Activated B cell treated with CpG ODN at 0.5 μM for 24 hours (primary cell): ENCODE data around the gene RBBP7. TPM values are rescaled to one million over a fixed set of nuclear protein-coding genes. Genes with fewer than 3 reads are reported as not detected.

ENCODE experiments used
- ATAC-seq: fragments of 200-7000 bp; cut with Tn5 transposase; one replicate; pipeline ENCODE4 v1.10.0; 2021; ENCODE audit warnings: low read depth, mild to moderate bottlenecking, moderate library complexity
- CTCF ChIA-PET: fragments of 350-600 bp; sonication (Branson Sonifier 250); formaldehyde crosslinking; loops from one replicate; lab custom pipeline; 2021; ENCODE audit warnings: antibody characterized with exemption; lab: Charles Lee
- POLR2A ChIA-PET: fragments of 350-600 bp; sonication (Branson Sonifier 250); formaldehyde crosslinking; loops from one replicate; lab custom pipeline; 2021; ENCODE audit warnings: antibody characterized with exemption; lab: Charles Lee
- DNase-seq: peaks from one replicate; pipeline ENCODE4 v3.0.0; 2022
- H3K27ac Mint-ChIP-seq: one replicate; pipeline ENCODE4 v1.8.0; 2020; ENCODE audit warnings: mixed read lengths
- H3K27me3 Mint-ChIP-seq: one replicate; pipeline ENCODE4 v1.8.0; 2021; ENCODE audit warnings: mixed read lengths
- H3K36me3 Mint-ChIP-seq: one replicate; pipeline ENCODE4 v1.8.0; 2021; ENCODE audit warnings: low read depth, mixed read lengths
- H3K4me1 Mint-ChIP-seq: one replicate; pipeline ENCODE4 v1.8.0; 2021; ENCODE audit warnings: mixed read lengths
- H3K4me3 Mint-ChIP-seq: one replicate; pipeline ENCODE4 v1.8.0; 2020; ENCODE audit warnings: mild to moderate bottlenecking, mixed read lengths
- H3K9me3 Mint-ChIP-seq: one replicate; pipeline ENCODE4 v1.8.0; 2020; ENCODE audit warnings: mixed read lengths
- CTCF ChIP-seq: fragments of 200-600 bp; IDR thresholded peaks from one replicate; pipeline ENCODE4 v1.8.0; 2022; ENCODE audit warnings: antibody characterized with exemption, mild to moderate bottlenecking
- intact Hi-C: fragments of 100-400 bp; cut with micrococcal nuclease; formaldehyde crosslinking; loops from one replicate; pipeline ENCODE4 v1.15.1; 2024
- total RNA-seq: library from RNA; stranded (reverse); gene quantifications from 2 replicates; pipeline ENCODE4 v1.2.3, GENCODE V29; 2022

The RBBP7 gene
- total RNA-seq, 1 donor from 2014 or later: 97.9 TPM

DNA sequence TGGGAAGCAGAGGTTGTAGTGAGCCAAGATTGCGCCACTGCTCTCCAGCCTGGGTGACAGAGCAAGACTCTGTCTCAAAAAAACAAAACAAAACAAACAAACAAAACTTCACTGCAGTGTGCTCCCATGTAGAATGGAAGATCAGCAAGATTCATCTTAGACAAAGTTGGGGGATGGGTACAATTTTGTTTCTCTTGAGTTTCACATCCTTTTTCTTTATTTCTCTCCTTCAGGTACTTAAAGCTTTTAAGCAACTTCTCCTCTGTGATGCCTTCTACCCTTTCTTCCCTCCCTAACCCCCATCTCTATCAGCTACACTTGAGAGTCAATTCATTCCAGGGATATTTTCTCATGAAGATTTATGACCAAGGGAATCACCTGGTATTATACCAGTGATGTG is 15.5 kb upstream of the RBBP7 start:
- Mint-ChIP-seq H3K4me1 (peaks cover 20% of the 10 kb centered on the region), H3K4me3 (no peak overlapping the region), H3K27ac (peak overlapping the region; percentile 74), H3K27me3 (no peaks in the 10 kb centered on the region), H3K36me3 (no peaks in the 10 kb centered on the region), H3K9me3 (no peaks in the 10 kb centered on the region)
- CTCF ChIA-PET: interaction anchor here (1.0 to 5.7 kb wide), 3 partner anchors 9 to 162 kb away, joined by 3 to 65 read pairs (median 3); no protein-coding TSS in a partner anchor
- intact Hi-C loops: loop anchor here (2.0 kb wide), 1 partner anchor 59 kb away; no protein-coding TSS in a partner anchor
- TF ChIP-seq CTCF: no peak
- ATAC-seq (peak; percentile 19), DNase-seq (no peak)
- POLR2A ChIA-PET: interaction anchor here (0.6 to 1.2 kb wide), 5 partner anchors 15 to 219 kb away, joined by 3 to 5 read pairs (median 3); partner anchors contain the start of genes CTPS2 and RBBP7

- H3K4me3 Mint-ChIP-seq: peak overlapping the region; percentile 78
- H3K4me1 Mint-ChIP-seq: peaks cover 20% of the 10 kb centered on the region
- CTCF ChIA-PET: interaction anchor here (0.9 to 5.7 kb wide), 12 partner anchors 9 to 164 kb away, joined by 3 to 65 read pairs (median 6); partner anchors contain the start of gene REPS2
- intact Hi-C loops: loop anchor here (1.0 to 2.0 kb wide), 4 partner anchors 9 to 163 kb away; partner anchors contain the start of gene REPS2
- no peak for DNase-seq
- no peaks in the 10 kb centered on the region for H3K27me3 Mint-ChIP-seq
- no peak for ATAC-seq
- TF ChIP-seq CTCF: no peak
- no peaks in the 10 kb centered on the region for H3K36me3 Mint-ChIP-seq
- no peak overlapping the region for H3K27ac Mint-ChIP-seq
- H3K9me3 Mint-ChIP-seq: no peaks in the 10 kb centered on the region
- POLR2A ChIA-PET: interaction anchor here (0.9 to 2.5 kb wide), 6 partner anchors 10 to 1210 kb away, joined by 4 to 51 read pairs (median 6); partner anchors contain the start of gene RBBP7
Observed at GRCh38 chrX:16883487-16883804, 13.3 kb upstream of the RBBP7 start.

- ChIA-PET CTCF (interaction anchor here (0.9 to 5.7 kb wide), 13 partner anchors 9 to 200 kb away, joined by 3 to 65 read pairs (median 6); partner anchors contain the start of gene REPS2), POLR2A (interaction anchor here (0.9 to 2.5 kb wide), 6 partner anchors 9 to 1210 kb away, joined by 4 to 51 read pairs (median 6); partner anchors contain the start of gene RBBP7)
- H3K4me3 Mint-ChIP-seq: peak overlapping the region; percentile 78
- ATAC-seq: peak; percentile 88
- TF ChIP-seq CTCF: peak; percentile 46
- DNase-seq: peak; percentile 47
- no peaks in the 10 kb centered on the region for H3K9me3 Mint-ChIP-seq
- intact Hi-C loops: loop anchor here (1.0 to 2.0 kb wide), 5 partner anchors 9 to 163 kb away; partner anchors contain the start of genes RBBP7 and REPS2
- H3K27me3 Mint-ChIP-seq: no peaks in the 10 kb centered on the region
- peak overlapping the region; percentile 86 for H3K27ac Mint-ChIP-seq
- H3K36me3 Mint-ChIP-seq: no peaks in the 10 kb centered on the region
- H3K4me1 Mint-ChIP-seq: peaks cover 20% of the 10 kb centered on the region
Observed at GRCh38 chrX:16882702-16883486, 12.7 kb upstream of the RBBP7 start.

DNA sequence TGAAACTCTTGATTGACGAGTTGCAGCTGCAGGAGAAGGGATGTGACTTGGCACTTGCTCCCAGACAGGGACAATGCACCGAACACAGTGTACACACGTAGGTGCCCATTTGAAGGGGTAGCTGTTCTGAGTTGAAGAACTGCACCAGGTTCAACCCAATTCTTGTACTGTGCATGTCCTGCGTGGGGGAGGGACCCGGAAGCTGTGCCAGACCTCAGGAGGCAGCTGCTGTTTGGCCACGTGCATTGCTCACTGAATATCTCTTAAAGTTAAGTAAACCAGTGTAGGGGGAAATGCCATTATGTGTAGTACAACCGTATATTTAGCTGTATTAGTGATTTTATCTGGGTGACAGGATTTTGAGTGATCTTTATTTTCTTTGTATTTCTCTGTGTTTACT is 12.0 kb upstream of the RBBP7 start:
- H3K36me3 Mint-ChIP-seq: no peaks in the 10 kb centered on the region
- POLR2A ChIA-PET: interaction anchor here (1.1 to 2.5 kb wide), 6 partner anchors 8 to 164 kb away, joined by 3 to 51 read pairs (median 6); partner anchors contain the start of gene RBBP7
- CTCF ChIA-PET: interaction anchor here (0.9 to 5.7 kb wide), 9 partner anchors 9 to 201 kb away, joined by 3 to 65 read pairs (median 7); no protein-coding TSS in a partner anchor
- ATAC-seq: peak; percentile 49
- no peak for TF ChIP-seq CTCF
- peak overlapping the region; percentile 86 for H3K27ac Mint-ChIP-seq
- peaks cover 20% of the 10 kb centered on the region for H3K4me1 Mint-ChIP-seq
- intact Hi-C loops: loop anchor here (1.0 to 2.0 kb wide), 2 partner anchors 12 to 25 kb away; partner anchors contain the start of gene RBBP7
- no peaks in the 10 kb centered on the region for H3K27me3 Mint-ChIP-seq
- no peak for DNase-seq
- H3K4me3 Mint-ChIP-seq: peak overlapping the region; percentile 78
- H3K9me3 Mint-ChIP-seq: no peaks in the 10 kb centered on the region

- TF ChIP-seq CTCF: no peak
- no peaks in the 10 kb centered on the region for H3K27me3 Mint-ChIP-seq
- H3K9me3 Mint-ChIP-seq: no peaks in the 10 kb centered on the region
- H3K4me1 Mint-ChIP-seq: peaks cover 11% of the 10 kb centered on the region
- no peak overlapping the region for H3K27ac Mint-ChIP-seq
- H3K4me3 Mint-ChIP-seq: no peak overlapping the region
- ChIA-PET POLR2A (interaction anchor here (1.1 kb wide), 1 partner anchor 19 kb away, joined by 6 read pairs; no protein-coding TSS in a partner anchor), CTCF (no interaction called here)
- DNase-seq: no peak
- H3K36me3 Mint-ChIP-seq: no peaks in the 10 kb centered on the region
- no peak for ATAC-seq
- intact Hi-C loops: no loop called here
Observed at GRCh38 chrX:16876696-16877095, 6.5 kb upstream of the RBBP7 start.
